ENCODE measurements around the gene VAT1L. TPM values are rescaled to one million over a fixed set of nuclear protein-coding genes. Genes with fewer than 3 reads are reported as not detected.

VAT1L gene
- total RNA-seq, 1 experiment from 2014 or later: 19.1 TPM

DNA sequence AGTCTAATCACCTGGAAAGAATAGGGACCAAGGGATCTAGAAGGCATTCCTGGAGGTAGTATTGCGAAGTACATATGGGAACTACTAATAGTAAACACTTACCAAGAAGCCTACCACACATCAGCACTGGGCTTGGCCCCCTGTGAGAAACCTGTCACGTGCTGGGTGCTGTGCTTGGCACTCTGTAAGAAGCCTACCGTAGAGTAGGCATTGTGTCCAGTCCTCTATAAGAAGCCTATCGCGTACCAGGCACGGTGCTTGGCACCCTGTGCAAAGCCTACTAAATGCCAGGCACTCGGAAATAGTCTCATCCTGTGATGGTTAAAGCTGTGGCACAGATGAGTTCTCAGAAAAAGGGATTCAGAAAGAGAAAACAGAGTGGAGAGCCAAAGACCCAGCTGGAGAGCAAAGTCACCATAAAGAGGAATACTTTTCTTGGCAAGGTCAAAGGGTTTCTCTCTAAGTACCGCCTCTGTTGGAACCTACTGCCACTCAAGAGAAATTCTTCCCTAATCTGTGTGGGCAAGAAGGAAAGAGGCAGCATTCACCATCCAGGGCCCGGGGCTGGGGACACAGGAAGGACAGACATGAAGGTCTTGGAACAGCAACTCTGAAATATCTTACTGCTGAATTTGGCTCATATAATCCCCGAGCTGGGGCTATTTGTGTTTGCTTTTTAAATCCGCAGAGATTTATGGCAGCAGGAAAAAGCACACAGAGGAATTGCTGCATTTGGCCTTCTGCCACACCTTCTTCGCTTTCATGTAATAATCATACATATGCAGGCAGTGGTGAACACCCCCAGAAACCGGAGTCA lies 81.8 kb downstream of the VAT1L start:
- no peak for TF ChIP-seq GABPB1 (CRISPR knock-in tag; IDR thresholded peaks at IDR 0.05)
- no peak for TF ChIP-seq NR3C1 (CRISPR knock-in tag; conservative IDR thresholded peaks at IDR 0.05; ENCODE audit: low read depth)
- TF ChIP-seq NR2C2 (CRISPR knock-in tag; IDR thresholded peaks at IDR 0.05): no peak
- TF ChIP-seq TEAD4 (CRISPR knock-in tag; IDR thresholded peaks at IDR 0.05): no peak
- CTCF ChIA-PET: no interaction called here
- Mint-ChIP-seq H3K27me3 (ENCODE audit: low read depth) (no peaks in the 10 kb centered on the region), H3K4me1 (peaks cover 14% of the 10 kb centered on the region), H3K4me3 (no peak overlapping the region), H3K36me3 (no peaks in the 10 kb centered on the region), H3K9me3 (peaks cover 10% of the 10 kb centered on the region), H3K27ac (no peak overlapping the region)
- POLR2A ChIA-PET: no interaction called here
- peak; percentile 53; the same call in 1 of the 2 replicates for ATAC-seq
- DNase-seq (ENCODE audit: low spot score): no peak

DNA sequence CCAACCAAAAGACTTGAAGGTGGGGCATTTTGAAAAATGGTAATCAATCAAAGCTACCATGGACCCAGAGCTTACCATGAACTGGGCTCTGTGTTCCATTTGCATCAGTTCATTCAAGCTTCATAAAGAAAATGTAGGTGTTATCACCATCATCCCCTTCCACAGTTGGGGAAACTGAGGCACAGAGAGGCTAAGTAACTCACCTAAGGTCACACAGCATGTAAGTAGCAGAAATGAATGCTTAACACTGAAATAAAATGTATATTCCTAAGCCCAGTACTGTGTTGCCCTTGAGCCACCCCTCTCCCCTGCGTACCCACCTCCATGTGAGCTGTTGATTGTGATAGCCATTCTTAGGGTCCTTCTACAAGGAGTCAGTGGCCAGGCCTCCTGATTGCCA lies 83.6 kb downstream of the VAT1L start:
- Mint-ChIP-seq H3K4me3 (no peak overlapping the region), H3K27me3 (ENCODE audit: low read depth) (no peaks in the 10 kb centered on the region), H3K9me3 (peaks cover 10% of the 10 kb centered on the region), H3K36me3 (peaks cover 2% of the 10 kb centered on the region; the same call in 1 of the 2 replicates), H3K27ac (no peak overlapping the region), H3K4me1 (peaks cover 14% of the 10 kb centered on the region)
- TF ChIP-seq, protein P1, sequence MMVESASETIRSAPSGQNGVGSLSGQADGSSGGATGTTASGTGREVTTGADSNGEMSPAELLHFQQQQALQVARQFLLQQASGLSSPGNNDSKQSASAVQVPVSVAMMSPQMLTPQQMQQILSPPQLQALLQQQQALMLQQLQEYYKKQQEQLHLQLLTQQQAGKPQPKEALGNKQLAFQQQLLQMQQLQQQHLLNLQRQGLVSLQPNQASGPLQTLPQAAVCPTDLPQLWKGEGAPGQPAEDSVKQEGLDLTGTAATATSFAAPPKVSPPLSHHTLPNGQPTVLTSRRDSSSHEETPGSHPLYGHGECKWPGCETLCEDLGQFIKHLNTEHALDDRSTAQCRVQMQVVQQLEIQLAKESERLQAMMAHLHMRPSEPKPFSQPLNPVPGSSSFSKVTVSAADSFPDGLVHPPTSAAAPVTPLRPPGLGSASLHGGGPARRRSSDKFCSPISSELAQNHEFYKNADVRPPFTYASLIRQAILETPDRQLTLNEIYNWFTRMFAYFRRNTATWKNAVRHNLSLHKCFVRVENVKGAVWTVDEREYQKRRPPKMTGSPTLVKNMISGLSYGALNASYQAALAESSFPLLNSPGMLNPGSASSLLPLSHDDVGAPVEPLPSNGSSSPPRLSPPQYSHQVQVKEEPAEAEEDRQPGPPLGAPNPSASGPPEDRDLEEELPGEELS (CRISPR knock-in tag; IDR thresholded peaks at IDR 0.05): no peak
- TF ChIP-seq, protein P2, sequence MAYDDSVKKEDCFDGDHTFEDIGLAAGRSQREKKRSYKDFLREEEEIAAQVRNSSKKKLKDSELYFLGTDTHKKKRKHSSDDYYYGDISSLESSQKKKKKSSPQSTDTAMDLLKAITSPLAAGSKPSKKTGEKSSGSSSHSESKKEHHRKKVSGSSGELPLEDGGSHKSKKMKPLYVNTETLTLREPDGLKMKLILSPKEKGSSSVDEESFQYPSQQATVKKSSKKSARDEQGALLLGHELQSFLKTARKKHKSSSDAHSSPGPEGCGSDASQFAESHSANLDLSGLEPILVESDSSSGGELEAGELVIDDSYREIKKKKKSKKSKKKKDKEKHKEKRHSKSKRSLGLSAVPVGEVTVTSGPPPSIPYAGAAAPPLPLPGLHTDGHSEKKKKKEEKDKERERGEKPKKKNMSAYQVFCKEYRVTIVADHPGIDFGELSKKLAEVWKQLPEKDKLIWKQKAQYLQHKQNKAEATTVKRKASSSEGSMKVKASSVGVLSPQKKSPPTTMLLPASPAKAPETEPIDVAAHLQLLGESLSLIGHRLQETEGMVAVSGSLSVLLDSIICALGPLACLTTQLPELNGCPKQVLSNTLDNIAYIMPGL (CRISPR knock-in tag; IDR thresholded peaks at IDR 0.05): no peak
- TF ChIP-seq ZNF121 (CRISPR knock-in tag; IDR thresholded peaks at IDR 0.05): no peak
- TF ChIP-seq, protein P3, sequence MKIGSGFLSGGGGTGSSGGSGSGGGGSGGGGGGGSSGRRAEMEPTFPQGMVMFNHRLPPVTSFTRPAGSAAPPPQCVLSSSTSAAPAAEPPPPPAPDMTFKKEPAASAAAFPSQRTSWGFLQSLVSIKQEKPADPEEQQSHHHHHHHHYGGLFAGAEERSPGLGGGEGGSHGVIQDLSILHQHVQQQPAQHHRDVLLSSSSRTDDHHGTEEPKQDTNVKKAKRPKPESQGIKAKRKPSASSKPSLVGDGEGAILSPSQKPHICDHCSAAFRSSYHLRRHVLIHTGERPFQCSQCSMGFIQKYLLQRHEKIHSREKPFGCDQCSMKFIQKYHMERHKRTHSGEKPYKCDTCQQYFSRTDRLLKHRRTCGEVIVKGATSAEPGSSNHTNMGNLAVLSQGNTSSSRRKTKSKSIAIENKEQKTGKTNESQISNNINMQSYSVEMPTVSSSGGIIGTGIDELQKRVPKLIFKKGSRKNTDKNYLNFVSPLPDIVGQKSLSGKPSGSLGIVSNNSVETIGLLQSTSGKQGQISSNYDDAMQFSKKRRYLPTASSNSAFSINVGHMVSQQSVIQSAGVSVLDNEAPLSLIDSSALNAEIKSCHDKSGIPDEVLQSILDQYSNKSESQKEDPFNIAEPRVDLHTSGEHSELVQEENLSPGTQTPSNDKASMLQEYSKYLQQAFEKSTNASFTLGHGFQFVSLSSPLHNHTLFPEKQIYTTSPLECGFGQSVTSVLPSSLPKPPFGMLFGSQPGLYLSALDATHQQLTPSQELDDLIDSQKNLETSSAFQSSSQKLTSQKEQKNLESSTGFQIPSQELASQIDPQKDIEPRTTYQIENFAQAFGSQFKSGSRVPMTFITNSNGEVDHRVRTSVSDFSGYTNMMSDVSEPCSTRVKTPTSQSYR (CRISPR knock-in tag; IDR thresholded peaks at IDR 0.05): no peak
- TF ChIP-seq FOXP1 (CRISPR knock-in tag; IDR thresholded peaks at IDR 0.05; ENCODE audit: borderline replicate concordance): no peak
- TF ChIP-seq SP1 (CRISPR knock-in tag; conservative IDR thresholded peaks at IDR 0.05): no peak
- TF ChIP-seq, protein P4, sequence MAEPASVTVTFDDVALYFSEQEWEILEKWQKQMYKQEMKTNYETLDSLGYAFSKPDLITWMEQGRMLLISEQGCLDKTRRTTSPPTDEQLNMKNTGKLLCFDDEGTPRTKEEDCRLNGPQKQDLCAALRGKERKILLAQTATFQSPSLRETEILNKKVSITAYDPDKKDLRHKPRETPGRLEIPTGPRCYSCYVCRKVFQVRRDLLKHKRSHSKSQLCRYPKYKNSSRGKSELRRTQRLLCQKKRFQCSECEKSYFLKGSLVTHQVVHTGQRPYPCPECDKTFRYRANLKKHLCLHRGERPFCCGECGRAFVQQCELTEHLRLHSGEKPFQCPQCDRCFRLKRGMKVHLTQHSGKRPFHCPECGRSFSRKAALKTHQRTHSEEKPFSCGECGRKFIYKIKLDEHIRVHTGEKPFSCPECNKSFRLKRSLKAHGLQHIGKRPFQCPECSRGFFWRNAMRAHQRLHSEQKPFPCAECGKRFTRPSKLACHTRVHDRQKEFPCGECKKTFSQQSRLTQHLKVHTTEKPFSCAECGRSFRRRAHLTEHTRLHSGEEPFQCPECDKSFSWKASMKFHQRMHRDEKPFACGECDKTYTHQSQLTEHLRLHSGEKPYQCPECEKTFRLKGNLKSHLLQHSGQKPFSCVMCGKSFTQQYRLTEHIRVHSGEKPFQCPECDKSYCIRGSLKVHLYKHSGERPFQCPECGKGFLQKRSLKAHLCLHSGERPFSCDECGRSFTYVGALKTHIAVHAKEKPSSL (CRISPR knock-in tag; conservative IDR thresholded peaks at IDR 0.05): no peak
- no peak for TF ChIP-seq NFATC4 (CRISPR knock-in tag; IDR thresholded peaks at IDR 0.05)
- TF ChIP-seq, protein P5, sequence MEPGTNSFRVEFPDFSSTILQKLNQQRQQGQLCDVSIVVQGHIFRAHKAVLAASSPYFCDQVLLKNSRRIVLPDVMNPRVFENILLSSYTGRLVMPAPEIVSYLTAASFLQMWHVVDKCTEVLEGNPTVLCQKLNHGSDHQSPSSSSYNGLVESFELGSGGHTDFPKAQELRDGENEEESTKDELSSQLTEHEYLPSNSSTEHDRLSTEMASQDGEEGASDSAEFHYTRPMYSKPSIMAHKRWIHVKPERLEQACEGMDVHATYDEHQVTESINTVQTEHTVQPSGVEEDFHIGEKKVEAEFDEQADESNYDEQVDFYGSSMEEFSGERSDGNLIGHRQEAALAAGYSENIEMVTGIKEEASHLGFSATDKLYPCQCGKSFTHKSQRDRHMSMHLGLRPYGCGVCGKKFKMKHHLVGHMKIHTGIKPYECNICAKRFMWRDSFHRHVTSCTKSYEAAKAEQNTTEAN (CRISPR knock-in tag; IDR thresholded peaks at IDR 0.05): no peak
- TF ChIP-seq ZNF423 (CRISPR knock-in tag; IDR thresholded peaks at IDR 0.05): no peak
- no peak for TF ChIP-seq ZNF138 (CRISPR knock-in tag; conservative IDR thresholded peaks at IDR 0.05)
- TF ChIP-seq MYBL2 (CRISPR knock-in tag; IDR thresholded peaks at IDR 0.05): no peak
- TF ChIP-seq NFE2L1 (CRISPR knock-in tag; IDR thresholded peaks at IDR 0.05): no peak
- TF ChIP-seq, protein P6, sequence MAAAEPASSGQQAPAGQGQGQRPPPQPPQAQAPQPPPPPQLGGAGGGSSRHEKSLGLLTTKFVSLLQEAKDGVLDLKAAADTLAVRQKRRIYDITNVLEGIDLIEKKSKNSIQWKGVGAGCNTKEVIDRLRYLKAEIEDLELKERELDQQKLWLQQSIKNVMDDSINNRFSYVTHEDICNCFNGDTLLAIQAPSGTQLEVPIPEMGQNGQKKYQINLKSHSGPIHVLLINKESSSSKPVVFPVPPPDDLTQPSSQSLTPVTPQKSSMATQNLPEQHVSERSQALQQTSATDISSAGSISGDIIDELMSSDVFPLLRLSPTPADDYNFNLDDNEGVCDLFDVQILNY (CRISPR knock-in tag; IDR thresholded peaks at IDR 0.05): no peak
- TF ChIP-seq CBFB (CRISPR knock-in tag; IDR thresholded peaks at IDR 0.05; ENCODE audit: low read depth): no peak
- TF ChIP-seq NR3C1 (CRISPR knock-in tag; conservative IDR thresholded peaks at IDR 0.05; ENCODE audit: low read depth): no peak
- CTCF ChIA-PET: no interaction called here
- DNase-seq (ENCODE audit: low spot score) (no peak), ATAC-seq (no peak)
- POLR2A ChIA-PET: no interaction called here
